Smooth muscle cell (in vitro differentiated cells): ENCODE measurements around the gene NR5A1. TPM values are rescaled to one million over a fixed set of nuclear protein-coding genes. Genes with fewer than 3 reads are reported as not detected.

Experiments used
- DNase-seq: peaks from one replicate; lab custom pipeline; 2025; ENCODE audit not compliant: unreplicated experiment; lab: John Stamatoyannopoulos, UW
- H2AFZ ChIP-seq: fragments of 200-600 bp; sonication (generic); 2 replicates; pipeline ENCODE4 v1.6.0; 2016; ENCODE audit warnings: antibody characterized with exemption, low read depth, mild to moderate bottlenecking
- H3F3A ChIP-seq: fragments of 200-600 bp; sonication (generic); 2 replicates; pipeline ENCODE4 v1.6.0; 2017; ENCODE audit warnings: antibody characterized with exemption, low read depth
- H3K27ac ChIP-seq: fragments of 200-600 bp; sonication (generic); 2 replicates; pipeline ENCODE4 v1.5.1; 2016; ENCODE audit warnings: low read depth, mild to moderate bottlenecking
- H3K27me3 ChIP-seq: fragments of 200-600 bp; sonication (generic); 2 replicates; pipeline ENCODE4 v1.6.1; 2016; ENCODE audit warnings: low read depth, mild to moderate bottlenecking
- H3K36me3 ChIP-seq: fragments of 200-600 bp; sonication (generic); 2 replicates; pipeline ENCODE4 v1.5.1; 2016; ENCODE audit warnings: low read depth
- H3K4me1 ChIP-seq: fragments of 200-600 bp; sonication (generic); 2 replicates; pipeline ENCODE4 v1.5.1; 2016; ENCODE audit warnings: low read depth
- H3K4me2 ChIP-seq: fragments of 200-600 bp; sonication (generic); 2 replicates; pipeline ENCODE4 v1.6.0; 2016; ENCODE audit warnings: mild to moderate bottlenecking
- H3K4me3 ChIP-seq: fragments of 200-600 bp; sonication (generic); 2 replicates; pipeline ENCODE4 v1.5.1; 2016; ENCODE audit warnings: mild to moderate bottlenecking
- H3K79me2 ChIP-seq: fragments of 200-600 bp; sonication (generic); 2 replicates; pipeline ENCODE4 v1.6.0; 2016; ENCODE audit warnings: low read depth, mild to moderate bottlenecking
- H3K9ac ChIP-seq: fragments of 200-600 bp; sonication (generic); 2 replicates; pipeline ENCODE4 v1.6.0; 2016; ENCODE audit warnings: low read depth
- H3K9me3 ChIP-seq: fragments of 200-600 bp; sonication (generic); replicated peaks from 2 replicates; pipeline ENCODE4 v1.5.1; 2016; ENCODE audit warnings: low read depth
- H4K20me1 ChIP-seq: fragments of 200-600 bp; sonication (generic); 2 replicates; pipeline ENCODE4 v1.6.0; 2016; ENCODE audit warnings: low read depth
- CTCF ChIP-seq: fragments of 200-600 bp; sonication (generic); IDR thresholded peaks from 2 replicates; pipeline ENCODE4 v1.5.1; 2017; ENCODE audit warnings: borderline replicate concordance, mild to moderate bottlenecking, antibody characterized with exemption; ENCODE audit not compliant: insufficient read depth, poor library complexity, severe bottlenecking
- WGBS: methylation state at CpG from one replicate; pipeline ENCODE4 v1.1.7; 2016; ENCODE audit warnings: low lambda C conversion rate; 5-methylcytosine and 5-hydroxymethylcytosine counted together
- polyA plus RNA-seq: library from polyadenylated mRNA; unstranded; fragments of >200 nt; fragmentation: Nextera tagmentation; extraction: Ambion mirVana; gene quantifications from 2 replicates; pipeline ENCODE4 v1.2.1, GENCODE V29; 2016
- total RNA-seq: library from RNA; depleted of rRNA; stranded (reverse); fragments of >200 nt; gene quantifications from 2 replicates; pipeline ENCODE4 v1.2.3, GENCODE V29; 2014

The NR5A1 gene
- total and polyA plus RNA-seq, 2 experiments from 2014 or later, result not detected

GRCh38 chr9:124447297-124447661 is 59.9 kb downstream of the NR5A1 start:
- DNase-seq, result no peak
- Histone ChIP-seq H4K20me1 (no peaks in the 10 kb centered on the region), H3K4me3 (no peak overlapping the region), H3K9me3 (no peaks in the 10 kb centered on the region), H3K27ac (no peak overlapping the region), H3K27me3 (peaks cover 20% of the 10 kb centered on the region), H3K9ac (no peak overlapping the region), H3K79me2 (no peaks in the 10 kb centered on the region), H3K36me3 (no peaks in the 10 kb centered on the region), H3F3A (no peaks in the 10 kb centered on the region), H3K4me1 (peaks cover 8% of the 10 kb centered on the region), H3K4me2 (no peak overlapping the region), H2AFZ (no peak overlapping the region)
- TF ChIP-seq CTCF, result no peak
- WGBS, result 72% methylated on average over 4 of the region's 4 CpGs

- WGBS, result 87% methylated on average over 3 of the region's 3 CpGs
- no peaks in the 10 kb centered on the region for H3K79me2 ChIP-seq
- no peaks in the 10 kb centered on the region for H3K4me1 ChIP-seq
- H4K20me1 ChIP-seq, result no peaks in the 10 kb centered on the region
- no peak overlapping the region for H3K4me3 ChIP-seq
- H3K27ac ChIP-seq, result no peak overlapping the region
- no peak overlapping the region for H3K9ac ChIP-seq
- no peaks in the 10 kb centered on the region for H3K36me3 ChIP-seq
- DNase-seq, result no peak
- no peak overlapping the region for H3K4me2 ChIP-seq
- no peaks in the 10 kb centered on the region for H3K27me3 ChIP-seq
- H2AFZ ChIP-seq, result no peak overlapping the region
- TF ChIP-seq CTCF, result no peak
- no peaks in the 10 kb centered on the region for H3F3A ChIP-seq
- H3K9me3 ChIP-seq, result no peaks in the 10 kb centered on the region
These were observed 63.0 kb downstream of the NR5A1 start for GRCh38 chr9:124444166-124444565.

- no peak overlapping the region for H3K4me3 ChIP-seq
- no peaks in the 10 kb centered on the region for H3F3A ChIP-seq
- TF ChIP-seq CTCF, result no peak
- no peaks in the 10 kb centered on the region for H3K79me2 ChIP-seq
- no peak overlapping the region for H2AFZ ChIP-seq
- no peaks in the 10 kb centered on the region for H3K36me3 ChIP-seq
- H4K20me1 ChIP-seq, result no peaks in the 10 kb centered on the region
- DNase-seq, result no peak
- H3K9me3 ChIP-seq, result no peaks in the 10 kb centered on the region
- no peak overlapping the region for H3K27ac ChIP-seq
- H3K9ac ChIP-seq, result no peak overlapping the region
- H3K4me1 ChIP-seq, result no peaks in the 10 kb centered on the region
- H3K4me2 ChIP-seq, result no peak overlapping the region
- 83% methylated on average over 2 of the region's 2 CpGs for WGBS
- H3K27me3 ChIP-seq, result no peaks in the 10 kb centered on the region
These were observed 63.6 kb downstream of the NR5A1 start for GRCh38 chr9:124443625-124444024.

GRCh38 chr9:124442826-124443225 is 64.4 kb downstream of the NR5A1 start:
- H3K36me3 ChIP-seq, result no peaks in the 10 kb centered on the region
- WGBS, result 95% methylated on average over 3 of the region's 3 CpGs

More at GRCh38 chr9:124442826-124443225, 64.4 kb downstream of the NR5A1 start:
- no peak for TF ChIP-seq CTCF
- no peak overlapping the region for H3K27ac ChIP-seq
- no peak for DNase-seq
- H3K4me2 ChIP-seq, result no peak overlapping the region
- no peaks in the 10 kb centered on the region for H4K20me1 ChIP-seq
- H3K9me3 ChIP-seq, result no peaks in the 10 kb centered on the region
- H3K27me3 ChIP-seq, result no peaks in the 10 kb centered on the region
- no peaks in the 10 kb centered on the region for H3K79me2 ChIP-seq
- no peaks in the 10 kb centered on the region for H3F3A ChIP-seq
- H3K9ac ChIP-seq, result no peak overlapping the region
- H3K4me1 ChIP-seq, result no peaks in the 10 kb centered on the region
- H3K4me3 ChIP-seq, result no peak overlapping the region
- no peak overlapping the region for H2AFZ ChIP-seq
